CD4-positive, alpha-beta T cell treated with Interleukin-4 for 4 hours (primary cell): ENCODE results near the gene CRISPLD2.

Source experiments
- DNase-seq: peaks from one replicate; pipeline ENCODE4 v3.0.0-alpha.2; 2020

The CRISPLD2 gene

DNA sequence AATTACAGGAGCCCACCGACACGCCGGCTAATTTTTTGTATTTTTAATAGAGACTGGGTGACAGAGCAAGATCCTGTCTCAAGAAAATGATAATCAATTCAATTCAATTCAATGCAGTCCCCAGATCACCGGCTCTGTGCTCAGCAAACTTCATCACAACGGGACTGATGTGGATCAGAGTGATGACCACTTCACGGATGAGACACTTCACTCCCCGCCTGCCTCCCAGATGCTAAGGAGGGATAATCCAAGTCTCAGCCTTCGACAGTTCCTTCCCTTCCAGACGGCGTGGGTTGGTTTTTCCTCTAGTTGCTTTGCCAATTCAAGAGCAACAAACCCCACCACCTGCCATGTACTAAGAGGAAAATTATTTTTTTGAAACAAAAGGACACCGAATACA, 97.7 kb downstream of the CRISPLD2 start:
- no peak for DNase-seq

GRCh38 chr16:84918006-84918909, 98.5 kb downstream of the CRISPLD2 start:
- no peak for DNase-seq

- DNase-seq: no peak
Observed at GRCh38 chr16:84919269-84919668, 99.5 kb downstream of the CRISPLD2 start.

- DNase-seq: no peak
Observed at GRCh38 chr16:84919708-84920107, 99.9 kb downstream of the CRISPLD2 start.

DNA sequence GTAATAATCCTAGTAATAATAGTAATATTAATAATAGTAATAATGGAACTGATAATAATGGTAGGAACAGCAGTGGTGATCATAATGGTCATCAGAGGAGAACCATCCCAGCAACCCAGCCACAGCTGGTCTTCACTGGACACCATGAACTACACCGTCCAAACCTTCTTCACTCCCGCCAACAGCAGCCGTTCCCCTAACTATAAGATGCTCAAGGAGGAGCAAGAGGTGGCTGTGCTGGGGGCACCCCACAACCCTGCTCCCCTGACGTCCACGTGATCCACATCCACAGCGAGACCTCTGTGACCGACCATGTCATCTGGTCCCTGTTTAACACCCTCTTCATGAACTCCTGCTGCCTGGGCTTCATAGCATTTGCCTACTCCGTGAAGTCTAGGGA, 100.5 kb downstream of the CRISPLD2 start:
- no peak for DNase-seq

DNA sequence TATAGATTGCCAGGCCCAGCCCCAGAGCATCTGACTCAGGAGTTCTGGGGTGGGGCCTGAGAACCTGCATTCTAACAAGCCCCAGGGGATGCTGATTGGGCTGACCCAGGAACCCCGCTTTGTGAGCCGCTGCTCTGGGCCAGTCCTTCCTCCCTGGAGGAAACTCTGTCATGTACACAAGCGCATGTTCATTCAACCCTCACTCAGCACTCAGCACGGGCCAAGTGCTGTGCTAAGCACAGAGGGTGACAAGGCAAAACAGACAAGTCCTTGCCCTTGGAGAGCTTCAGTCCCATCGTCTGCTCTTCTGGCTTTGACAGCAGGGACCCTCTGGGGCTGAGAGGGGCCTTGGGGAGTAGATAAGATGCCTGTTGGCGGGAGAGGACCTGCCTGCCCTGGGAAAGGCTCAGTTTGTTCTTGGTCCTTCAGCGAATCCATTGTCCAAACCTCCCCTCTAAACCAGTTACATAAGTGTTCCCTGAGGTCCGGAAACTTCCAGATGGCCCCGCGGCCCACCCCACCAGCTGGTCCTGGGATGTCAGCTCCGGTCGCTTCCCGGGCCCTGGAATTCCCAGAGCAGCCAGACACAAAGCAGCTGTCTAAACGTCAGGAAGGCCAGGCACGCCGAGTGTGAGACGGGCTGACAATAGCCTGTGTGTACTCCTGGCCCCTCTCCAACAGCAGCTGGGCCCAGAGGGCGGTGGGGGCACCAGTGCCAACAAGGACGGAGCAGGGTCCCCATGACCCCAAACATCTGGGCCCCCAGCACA, 102.8 kb downstream of the CRISPLD2 start:
- no peak for DNase-seq

GRCh38 chr16:84924331-84925091, 104.7 kb downstream of the CRISPLD2 start:
- DNase-seq: no peak

GRCh38 chr16:84925092-84925772, 105.4 kb downstream of the CRISPLD2 start:
- peak; percentile 52 for DNase-seq

DNA sequence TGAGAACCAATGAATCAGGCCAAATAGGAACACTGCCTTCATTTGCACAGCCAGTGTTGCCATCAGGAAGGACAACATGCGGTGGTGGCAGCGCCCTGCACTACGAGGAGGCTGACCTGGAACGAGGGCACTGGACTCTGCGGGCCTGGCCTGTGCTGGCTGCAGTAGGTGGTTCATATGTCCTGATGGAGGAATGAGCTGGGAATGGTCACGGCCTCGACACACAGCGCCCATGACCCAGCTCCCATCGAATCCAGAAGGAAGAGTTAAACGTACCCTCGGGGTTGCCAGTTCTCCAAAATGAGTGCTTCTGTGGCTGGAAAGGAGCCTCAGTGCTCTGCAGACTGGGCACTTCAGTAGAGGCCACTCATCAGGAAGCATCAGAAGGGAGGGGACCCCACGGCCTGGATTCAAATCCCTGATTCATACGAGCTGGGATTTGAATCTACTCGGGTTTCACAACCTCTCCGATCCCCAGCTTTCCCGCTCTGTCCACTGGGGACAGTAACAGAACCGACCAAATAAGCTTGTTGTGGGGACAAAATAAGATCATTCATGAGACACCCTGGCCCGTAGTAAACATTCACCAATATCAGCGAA, 106.1 kb downstream of the CRISPLD2 start:
- no peak for DNase-seq

DNA sequence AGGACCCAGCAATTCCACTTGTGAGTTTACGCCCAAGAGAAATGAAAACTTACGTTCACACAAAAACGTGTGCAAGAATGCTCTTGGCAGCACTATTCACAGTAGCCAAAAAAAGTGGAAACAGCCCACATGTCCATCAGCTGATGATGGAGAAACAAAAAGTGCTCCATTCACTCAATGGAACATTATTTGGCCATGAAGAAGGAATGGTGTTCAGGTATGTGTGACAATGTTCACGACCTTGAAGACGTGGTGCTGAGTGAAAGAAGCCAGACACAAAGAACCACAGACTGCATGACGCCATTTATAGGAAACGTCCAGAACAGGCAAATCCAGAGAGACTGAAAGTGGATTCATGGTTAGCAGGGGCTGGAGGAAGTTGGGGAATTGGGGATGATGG, 106.7 kb downstream of the CRISPLD2 start:
- DNase-seq: no peak

GRCh38 chr16:84927621-84928591, 108.1 kb downstream of the CRISPLD2 start:
- DNase-seq: no peak

DNA sequence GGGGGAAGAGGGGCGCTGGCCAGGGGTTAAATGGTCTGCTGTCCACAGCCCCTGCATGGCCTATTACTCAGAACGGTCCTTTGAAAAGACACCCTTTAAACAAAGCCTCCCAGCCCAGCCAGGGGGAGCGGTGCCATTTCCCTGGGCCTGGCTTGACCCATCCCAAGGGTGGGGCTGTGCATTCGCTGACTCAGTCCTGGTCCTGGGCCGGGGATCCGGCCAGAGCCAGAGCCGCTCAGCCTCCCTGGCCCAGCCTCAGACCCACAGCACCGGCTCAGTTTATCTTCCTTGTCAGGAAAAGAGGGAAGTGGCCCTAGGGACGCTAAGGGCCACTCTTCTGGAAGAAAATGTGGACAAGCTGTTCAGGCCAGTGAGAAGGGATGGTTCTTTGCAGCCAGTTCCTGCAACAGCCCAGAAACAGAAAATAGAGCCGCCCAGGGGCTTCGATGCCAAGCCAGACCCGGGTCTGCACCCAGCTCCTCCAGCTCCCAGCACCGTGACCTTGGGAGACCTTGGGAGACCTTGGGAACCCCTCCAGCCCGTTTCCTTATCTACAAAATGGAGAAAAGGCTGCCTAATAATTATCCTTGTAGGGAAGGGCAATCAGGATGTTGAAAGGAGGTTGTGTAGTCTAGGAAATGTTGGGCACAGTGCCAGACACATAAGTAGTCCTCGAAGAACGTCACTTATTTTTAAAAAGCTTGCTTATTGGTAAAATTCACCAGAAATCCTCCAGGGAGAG, 109.1 kb downstream of the CRISPLD2 start:
- no peak for DNase-seq

- DNase-seq: no peak
Observed at GRCh38 chr16:84929421-84930297, 109.9 kb downstream of the CRISPLD2 start.

DNA sequence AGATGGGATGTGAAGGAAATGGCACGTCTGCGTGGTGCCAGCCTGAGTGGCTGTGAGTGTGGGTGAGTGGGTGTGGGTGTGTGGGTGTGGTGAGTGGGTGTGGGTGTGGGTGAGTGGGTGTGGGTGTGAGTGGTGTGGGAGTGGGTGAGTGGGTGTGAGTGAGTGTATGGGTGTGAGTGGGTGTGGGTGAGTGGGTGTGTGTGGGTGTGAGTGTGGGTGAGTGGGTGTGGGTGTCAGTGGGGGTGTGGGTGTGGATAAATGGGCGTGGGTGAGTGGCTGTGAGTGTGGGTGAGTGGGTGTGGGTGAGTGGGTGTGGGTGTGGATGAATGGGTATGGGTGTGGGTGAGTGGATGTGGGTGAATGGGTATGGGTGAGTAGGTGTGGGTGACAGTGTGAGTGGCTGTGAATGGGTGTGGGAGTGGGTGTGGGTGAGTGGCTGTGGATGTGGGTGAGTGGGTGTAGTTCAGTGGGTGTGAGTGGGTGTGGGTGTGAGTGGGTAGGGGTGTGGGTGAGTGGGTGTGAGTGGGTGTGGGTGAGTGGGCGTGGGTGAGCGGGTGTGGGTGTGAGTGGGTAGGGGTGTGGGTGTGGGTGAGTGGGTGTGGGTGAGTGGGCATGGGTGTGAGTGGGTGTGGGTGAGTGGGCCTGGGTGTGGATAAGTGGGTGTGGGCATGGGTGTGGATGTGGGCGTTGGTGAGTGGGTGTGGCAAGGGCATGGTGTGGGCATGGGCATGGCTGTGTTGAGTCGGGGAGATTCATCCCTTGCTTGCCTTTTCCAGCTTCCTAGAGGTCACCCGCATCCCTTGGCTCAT, 110.7 kb downstream of the CRISPLD2 start:
- DNase-seq: no peak

DNA sequence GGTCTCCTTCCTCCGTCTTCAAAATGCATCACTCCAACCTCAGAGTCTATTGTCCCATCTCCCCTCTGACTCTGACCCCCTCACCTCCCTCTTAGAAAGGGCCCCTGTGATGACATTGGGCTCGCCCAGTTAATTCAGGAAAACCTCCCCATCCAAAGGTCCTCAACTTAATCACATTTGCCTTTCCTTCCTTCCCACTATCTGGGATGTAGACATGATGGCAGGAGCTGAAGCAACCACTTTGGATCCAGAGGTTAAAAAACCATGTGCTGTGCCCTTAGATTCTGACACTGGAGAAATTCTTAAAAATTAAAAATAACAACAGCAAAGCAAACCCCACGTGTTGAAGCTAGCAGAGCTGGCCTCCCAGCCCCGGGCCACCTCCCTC, 111.3 kb downstream of the CRISPLD2 start:
- DNase-seq: no peak

- no peak for DNase-seq
Observed at GRCh38 chr16:84931506-84931905, 111.7 kb downstream of the CRISPLD2 start.

- DNase-seq: no peak
Observed at GRCh38 chr16:84932681-84933080, 112.9 kb downstream of the CRISPLD2 start.
